ENCODE data around the gene CIPC. TPM values are rescaled to one million over a fixed set of nuclear protein-coding genes. Genes with fewer than 3 reads are reported as not detected.

CIPC gene
- total RNA-seq, 6 experiments from 2014 or later = 10.4 to 18.7 (median 12.7) TPM

DNA sequence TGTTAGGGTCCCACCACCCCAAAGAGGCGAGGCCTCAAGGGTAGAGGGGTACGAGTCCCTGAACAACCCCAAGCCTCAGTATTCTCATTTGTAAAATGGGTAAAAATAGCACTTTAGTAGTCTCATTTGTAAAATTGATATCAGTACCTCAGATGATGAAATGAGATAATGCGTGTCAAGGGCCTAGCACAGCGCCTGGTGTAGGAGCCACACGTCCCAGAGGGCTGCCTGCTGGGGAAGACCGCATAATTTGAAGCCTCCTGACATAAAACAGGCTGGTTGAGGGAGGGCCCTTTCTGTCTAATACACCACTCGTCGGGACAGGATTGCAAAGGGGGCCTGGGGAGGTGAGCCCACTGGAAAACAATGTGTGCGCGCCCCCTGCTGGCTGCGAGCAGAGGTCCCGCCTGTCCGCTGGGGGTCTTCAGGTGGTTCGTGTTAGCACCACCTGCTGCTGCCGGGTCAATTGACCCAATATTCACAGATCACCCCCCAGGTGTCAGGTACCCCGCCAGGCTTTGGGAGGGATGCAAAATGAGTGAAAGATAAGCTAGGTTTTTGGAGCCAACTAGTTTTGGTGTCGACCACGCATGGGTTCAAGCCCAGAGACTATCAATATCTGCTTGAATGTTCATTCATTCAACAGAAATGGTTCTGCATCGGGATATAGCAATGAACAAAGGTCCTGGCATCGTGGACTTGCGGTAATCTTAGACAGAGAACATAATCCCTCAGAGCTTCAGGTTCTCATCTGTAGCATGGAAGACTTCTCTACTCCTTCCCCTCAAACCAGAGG, 44.8 kb upstream of the CIPC start:
- WGBS (ENCODE audit: insufficient coverage, low coverage, low lambda C conversion rate, missing lambda C conversion rate) = 20% methylated on average over 12 of the region's 21 CpGs
- no peak for TF ChIP-seq POLR2A (IDR thresholded peaks at IDR 0.05)
- TF ChIP-seq, protein P1, sequence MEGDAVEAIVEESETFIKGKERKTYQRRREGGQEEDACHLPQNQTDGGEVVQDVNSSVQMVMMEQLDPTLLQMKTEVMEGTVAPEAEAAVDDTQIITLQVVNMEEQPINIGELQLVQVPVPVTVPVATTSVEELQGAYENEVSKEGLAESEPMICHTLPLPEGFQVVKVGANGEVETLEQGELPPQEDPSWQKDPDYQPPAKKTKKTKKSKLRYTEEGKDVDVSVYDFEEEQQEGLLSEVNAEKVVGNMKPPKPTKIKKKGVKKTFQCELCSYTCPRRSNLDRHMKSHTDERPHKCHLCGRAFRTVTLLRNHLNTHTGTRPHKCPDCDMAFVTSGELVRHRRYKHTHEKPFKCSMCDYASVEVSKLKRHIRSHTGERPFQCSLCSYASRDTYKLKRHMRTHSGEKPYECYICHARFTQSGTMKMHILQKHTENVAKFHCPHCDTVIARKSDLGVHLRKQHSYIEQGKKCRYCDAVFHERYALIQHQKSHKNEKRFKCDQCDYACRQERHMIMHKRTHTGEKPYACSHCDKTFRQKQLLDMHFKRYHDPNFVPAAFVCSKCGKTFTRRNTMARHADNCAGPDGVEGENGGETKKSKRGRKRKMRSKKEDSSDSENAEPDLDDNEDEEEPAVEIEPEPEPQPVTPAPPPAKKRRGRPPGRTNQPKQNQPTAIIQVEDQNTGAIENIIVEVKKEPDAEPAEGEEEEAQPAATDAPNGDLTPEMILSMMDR (IDR thresholded peaks at IDR 0.05) = peak; percentile 86 to 95 (median 91)
- ATAC-seq (peak; percentile 56 to 69 (median 66)), DNase-seq (peak; percentile 75 to 78 (median 76))
- peak overlapping the region; percentile 2 to 40 (median 5) for H3K27ac ChIP-seq
- no peaks in the 10 kb centered on the region for H3K36me3 ChIP-seq
- no peak overlapping the region for H3K4me3 ChIP-seq
- H3K9me3 ChIP-seq = peaks cover 0 to 6% (median 0%) of the 10 kb centered on the region in 4 donors
- peaks cover 0 to 30% (median 9%) of the 10 kb centered on the region in 4 donors for H3K4me1 ChIP-seq
- no peaks in the 10 kb centered on the region for H3K27me3 ChIP-seq
- intact Hi-C loops (cut with DNase I) = no loop called here

DNA sequence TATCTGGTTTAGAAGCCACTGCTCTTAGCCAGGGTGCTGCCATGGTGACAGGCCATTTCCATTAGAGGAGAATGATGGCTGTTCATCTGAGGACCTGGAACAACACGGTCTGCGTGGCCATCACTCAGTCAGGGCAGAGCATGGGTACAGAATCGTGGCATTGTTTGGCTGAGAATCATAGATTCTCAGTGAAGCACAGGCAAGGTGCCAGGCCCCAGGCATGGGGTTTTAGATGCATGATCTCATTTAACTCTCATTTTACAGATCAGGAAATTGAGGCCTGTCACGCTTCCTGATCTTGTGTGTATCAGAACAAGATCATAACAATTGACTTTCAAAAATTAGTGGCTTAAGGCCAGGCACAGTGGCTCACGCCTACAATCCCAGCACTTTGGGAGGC, 42.8 kb upstream of the CIPC start:
- DNase-seq = no peak

DNA sequence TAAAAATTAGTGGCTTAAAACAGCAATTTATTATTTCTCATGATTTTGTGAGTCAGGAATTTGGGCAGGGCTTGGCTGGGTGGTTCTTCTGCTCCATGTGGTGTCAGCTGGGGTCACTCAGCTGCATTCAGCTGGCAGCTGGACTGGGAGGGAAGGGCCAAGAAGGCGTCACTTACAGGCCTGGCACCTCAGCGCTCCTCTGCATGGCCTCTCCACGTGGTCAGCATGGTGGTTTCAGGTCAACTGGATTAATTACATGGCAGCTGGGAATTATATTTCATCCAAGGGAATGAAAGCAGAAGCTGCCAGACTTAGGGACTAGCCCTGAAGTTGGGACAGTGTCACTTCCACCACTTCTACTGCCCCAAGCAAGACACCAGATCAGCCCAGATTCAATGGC, 42.1 kb upstream of the CIPC start:
- Histone ChIP-seq H3K4me1 (peaks cover 0 to 22% (median 6%) of the 10 kb centered on the region in 4 donors), H3K27ac (no peak overlapping the region), H3K4me3 (no peak overlapping the region), H3K27me3 (no peaks in the 10 kb centered on the region), H3K9me3 (peaks cover 0 to 6% (median 0%) of the 10 kb centered on the region in 4 donors), H3K36me3 (no peaks in the 10 kb centered on the region)
- no CpG with 5 or more reads among the region's 3 CpGs for WGBS (ENCODE audit: insufficient coverage, low coverage, low lambda C conversion rate, missing lambda C conversion rate)
- TF ChIP-seq, protein P1 (IDR thresholded peaks at IDR 0.05) = no peak
- ATAC-seq (no peak), DNase-seq (no peak)
- intact Hi-C loops (cut with DNase I) = no loop called here

More for the DNA sequence above, 42.8 kb upstream of the CIPC start:
- Histone ChIP-seq H3K9me3 (peaks cover 0 to 6% (median 0%) of the 10 kb centered on the region in 4 donors), H3K27me3 (no peaks in the 10 kb centered on the region), H3K4me1 (peaks cover 0 to 28% (median 9%) of the 10 kb centered on the region in 4 donors), H3K27ac (no peak overlapping the region), H3K36me3 (no peaks in the 10 kb centered on the region), H3K4me3 (no peak overlapping the region)
- intact Hi-C loops (cut with DNase I) = no loop called here
- no peak for ATAC-seq
- TF ChIP-seq, protein P1 (IDR thresholded peaks at IDR 0.05) = no peak
- no peak for TF ChIP-seq POLR2A (IDR thresholded peaks at IDR 0.05)
- WGBS (ENCODE audit: insufficient coverage, low coverage, low lambda C conversion rate, missing lambda C conversion rate) = 79% methylated on average over 3 of the region's 5 CpGs

DNA sequence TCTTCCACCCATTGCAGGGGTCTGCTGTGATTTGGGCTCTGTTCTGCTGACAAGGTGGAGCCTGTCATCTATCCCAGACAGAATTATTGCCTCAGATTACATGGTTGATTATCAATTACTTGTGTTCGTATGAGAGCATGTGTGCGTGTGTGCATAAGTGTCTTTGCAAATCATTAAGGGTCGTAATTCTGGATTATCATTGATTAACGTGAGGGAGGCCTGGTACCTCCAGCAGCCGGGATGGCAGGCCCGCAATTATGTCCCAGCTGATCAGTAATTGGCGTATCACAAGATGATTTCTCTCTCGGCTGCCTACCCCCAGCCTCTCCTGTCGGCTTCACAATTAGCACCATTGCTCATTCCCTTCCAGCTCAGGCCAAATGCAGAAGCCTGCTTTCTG, 39.9 kb upstream of the CIPC start:
- Histone ChIP-seq H3K9me3 (peaks cover 0 to 6% (median 0%) of the 10 kb centered on the region in 4 donors), H3K27me3 (no peaks in the 10 kb centered on the region), H3K27ac (no peak overlapping the region), H3K4me3 (no peak overlapping the region), H3K36me3 (no peaks in the 10 kb centered on the region), H3K4me1 (peaks cover 0 to 2% (median under 1%) of the 10 kb centered on the region in 4 donors)
- TF ChIP-seq, protein P1 (IDR thresholded peaks at IDR 0.05) = no peak
- TF ChIP-seq POLR2A (IDR thresholded peaks at IDR 0.05) = no peak
- DNase-seq (no peak), ATAC-seq (no peak)
- whole genome bisulfite sequencing (ENCODE audit: insufficient coverage, low coverage, low lambda C conversion rate, missing lambda C conversion rate) = 53% methylated on average over 2 of the region's 9 CpGs
- intact Hi-C loops (cut with DNase I) = no loop called here
